Stomach (tissue), 9 donors: ENCODE results near the gene PLCH1. TPM values are rescaled to one million over a fixed set of nuclear protein-coding genes. Genes with fewer than 3 reads are reported as not detected.

Source experiments
- DNase-seq, 2 donors: peaks; one replicate each; pipeline versions ENCODE4 v3.0.0 to v3.0.0-alpha.2; 2013 to 2019
- H3K27ac ChIP-seq, 5 donors: fragments of 200-600 bp in 4 of 5; sonication (generic) in 4 of 5; one replicate each; pipeline ENCODE4 v1.5.1; 2013 to 2019; ENCODE audit warnings: mild to moderate bottlenecking in 1 of 5, moderate library complexity in 1 of 5
- H3K27me3 ChIP-seq, 3 donors: fragments of 200-600 bp; sonication (generic); one replicate each; pipeline ENCODE4 v1.5.1; 2017 to 2019; ENCODE audit warnings: mixed run types in 1 of 3
- H3K36me3 ChIP-seq, 4 donors: fragments of 200-600 bp; sonication (generic); 1 replicate in 3 of 4; 2 replicates in 1 of 4; pipeline ENCODE4 v1.5.1; 2016 to 2019
- H3K4me1 ChIP-seq, 4 donors: fragments of 200-600 bp; sonication (generic); one replicate each; pipeline ENCODE4 v1.5.1; 2016 to 2019
- H3K4me3 ChIP-seq, 4 donors: fragments of 200-600 bp; sonication (generic) in 3 of 4; one replicate each; pipeline ENCODE4 v1.5.1; 2016 to 2019; ENCODE audit warnings: mild to moderate bottlenecking in 1 of 4
- H3K9me3 ChIP-seq, 4 donors: fragments of 200-600 bp; sonication (generic); one replicate each; pipeline ENCODE4 v1.5.1; 2016 to 2019
- EP300 ChIP-seq: sonication (generic); formaldehyde crosslinking; IDR thresholded peaks from one replicate; pipeline ENCODE4 v1.6.1; 2017; ENCODE audit warnings: antibody characterized with exemption
- POLR2A ChIP-seq, 4 donors: fragments of 450-650 bp; IDR thresholded peaks; one replicate each; pipeline ENCODE4 v1.6.1; 2016; ENCODE audit warnings: antibody characterized with exemption in 4 of 4, control low read depth in 2 of 4, mild to moderate bottlenecking in 1 of 4, moderate library complexity in 1 of 4
- POLR2AphosphoS5 ChIP-seq, 3 donors: sonication (generic); formaldehyde crosslinking; IDR thresholded peaks; one replicate each; pipeline ENCODE4 v1.6.1; 2016; ENCODE audit warnings: antibody characterized with exemption in 3 of 3
- WGBS, 5 donors: extraction: QIAGEN DNeasy Blood & Tissue Kit in 3 of 5; methylation state at CpG; one replicate each; pipeline versions ENCODE4 v1.1.5 to v1.1.7; 2013 to 2018; 5-methylcytosine and 5-hydroxymethylcytosine counted together
- intact Hi-C: fragments of 100-400 bp; cut with DNase I; formaldehyde crosslinking; loops from one replicate; pipeline ENCODE4 v1.15.1; 2023; ENCODE audit warnings: low total_unique reads
- polyA plus RNA-seq, 3 donors: library from polyadenylated mRNA; stranded (reverse); fragments of 200-250 nt; gene quantifications; one replicate each; pipeline ENCODE4 v1.2.3, GENCODE V29; 2013
- total RNA-seq, 5 donors: library from RNA; depleted of rRNA; stranded (reverse); fragments of >200 nt; gene quantifications; one replicate each; pipeline versions ENCODE4 v1.1.0 to v1.2.3, GENCODE V29; 2014 to 2016
- TF ChIP-seq, protein P1 (sequence below), 7 experiments: fragments of 450-650 bp in 4 of 7; fragments of 200-600 bp in 3 of 7; sonication (generic) in 3 of 7; IDR thresholded peaks; one replicate each; pipeline ENCODE4 v1.5.1; 2016 to 2019; ENCODE audit warnings: antibody characterized with exemption in 7 of 7, control low read depth in 2 of 7, mild to moderate bottlenecking in 1 of 7
- donor health status: healthy with polysubstance abuse.
- donor health status: Bipolar disorder and iron deficiency.
- donor health status: healthy.

PLCH1 gene
- total and polyA plus RNA-seq, 8 donors, result 0.75 to 18.8 (median 3.3) TPM

DNA sequence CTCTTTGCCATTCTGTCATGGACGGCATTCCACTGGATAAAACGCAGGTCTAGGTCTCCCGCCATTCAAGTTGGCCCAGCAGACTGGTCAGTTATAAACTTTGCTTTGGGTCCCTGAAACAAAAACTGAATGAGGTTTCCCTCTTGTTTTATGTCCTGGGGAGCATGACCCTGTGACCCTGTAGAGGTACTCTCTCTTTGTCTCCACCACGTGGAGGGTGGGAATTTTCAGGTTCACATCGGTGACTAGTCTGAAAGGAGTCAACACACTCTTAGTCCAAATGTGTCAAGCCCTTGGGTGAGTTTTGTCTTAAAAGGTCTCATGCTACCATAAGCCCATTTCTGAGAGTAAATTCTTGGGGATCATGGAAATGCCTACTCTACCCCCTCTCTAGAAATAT lies 139.9 kb downstream of the PLCH1 start:
- TF ChIP-seq POLR2AphosphoS5 (IDR thresholded peaks at IDR 0.05) (no peak), POLR2A (IDR thresholded peaks at IDR 0.05) (no peak), EP300 (no peak)
- TF ChIP-seq, protein P1, sequence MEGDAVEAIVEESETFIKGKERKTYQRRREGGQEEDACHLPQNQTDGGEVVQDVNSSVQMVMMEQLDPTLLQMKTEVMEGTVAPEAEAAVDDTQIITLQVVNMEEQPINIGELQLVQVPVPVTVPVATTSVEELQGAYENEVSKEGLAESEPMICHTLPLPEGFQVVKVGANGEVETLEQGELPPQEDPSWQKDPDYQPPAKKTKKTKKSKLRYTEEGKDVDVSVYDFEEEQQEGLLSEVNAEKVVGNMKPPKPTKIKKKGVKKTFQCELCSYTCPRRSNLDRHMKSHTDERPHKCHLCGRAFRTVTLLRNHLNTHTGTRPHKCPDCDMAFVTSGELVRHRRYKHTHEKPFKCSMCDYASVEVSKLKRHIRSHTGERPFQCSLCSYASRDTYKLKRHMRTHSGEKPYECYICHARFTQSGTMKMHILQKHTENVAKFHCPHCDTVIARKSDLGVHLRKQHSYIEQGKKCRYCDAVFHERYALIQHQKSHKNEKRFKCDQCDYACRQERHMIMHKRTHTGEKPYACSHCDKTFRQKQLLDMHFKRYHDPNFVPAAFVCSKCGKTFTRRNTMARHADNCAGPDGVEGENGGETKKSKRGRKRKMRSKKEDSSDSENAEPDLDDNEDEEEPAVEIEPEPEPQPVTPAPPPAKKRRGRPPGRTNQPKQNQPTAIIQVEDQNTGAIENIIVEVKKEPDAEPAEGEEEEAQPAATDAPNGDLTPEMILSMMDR (IDR thresholded peaks at IDR 0.05), result no peak

DNA sequence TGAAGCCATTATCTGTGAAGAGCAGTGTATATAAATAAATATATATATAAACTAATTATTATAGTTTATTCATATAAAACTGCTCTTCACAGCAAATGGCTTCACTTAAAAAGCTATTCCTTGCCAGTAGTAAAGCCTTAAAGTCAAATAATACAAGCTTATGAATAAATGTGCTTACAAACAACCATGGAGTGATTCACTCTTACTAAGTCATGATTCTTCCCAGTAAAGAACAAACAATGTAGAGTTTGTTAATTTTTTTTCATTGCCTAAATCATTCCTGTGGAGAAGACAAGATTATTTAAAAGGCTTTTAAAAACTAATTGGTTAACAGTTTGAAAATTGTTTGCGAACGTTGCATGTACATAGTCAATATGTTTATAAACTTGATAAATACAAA lies 140.7 kb downstream of the PLCH1 start:
- H3K4me3 ChIP-seq, result no peak overlapping the region
- no peak for TF ChIP-seq POLR2A (IDR thresholded peaks at IDR 0.05)
- no peak for TF ChIP-seq POLR2AphosphoS5 (IDR thresholded peaks at IDR 0.05)
- no peak for TF ChIP-seq EP300
- TF ChIP-seq, protein P1 (IDR thresholded peaks at IDR 0.05), result no peak
- H3K36me3 ChIP-seq, result no peaks in the 10 kb centered on the region
- intact Hi-C loops, result no loop called here
- H3K9me3 ChIP-seq, result peaks cover 0 to 3% (median 0%) of the 10 kb centered on the region in 4 donors
- peaks cover 0 to 7% (median 0%) of the 10 kb centered on the region in 4 donors for H3K4me1 ChIP-seq
- H3K27me3 ChIP-seq, result no peaks in the 10 kb centered on the region
- no peak overlapping the region for H3K27ac ChIP-seq
- 77 to 88% (median 84%) methylated on average over 2 of the region's 2 CpGs for WGBS, 5 donors
- no peak for DNase-seq

More for the DNA sequence above, 139.9 kb downstream of the PLCH1 start:
- 74 to 87% (median 81%) methylated on average over 5 of the region's 5 CpGs for WGBS, 5 donors
- DNase-seq, result no peak
- Histone ChIP-seq H3K9me3 (peaks cover 0 to 6% (median 1%) of the 10 kb centered on the region in 4 donors), H3K27me3 (no peaks in the 10 kb centered on the region), H3K4me3 (no peak overlapping the region), H3K36me3 (no peaks in the 10 kb centered on the region), H3K27ac (no peak overlapping the region), H3K4me1 (peaks cover 0 to 7% (median 0%) of the 10 kb centered on the region in 4 donors)
- intact Hi-C loops, result no loop called here

DNA sequence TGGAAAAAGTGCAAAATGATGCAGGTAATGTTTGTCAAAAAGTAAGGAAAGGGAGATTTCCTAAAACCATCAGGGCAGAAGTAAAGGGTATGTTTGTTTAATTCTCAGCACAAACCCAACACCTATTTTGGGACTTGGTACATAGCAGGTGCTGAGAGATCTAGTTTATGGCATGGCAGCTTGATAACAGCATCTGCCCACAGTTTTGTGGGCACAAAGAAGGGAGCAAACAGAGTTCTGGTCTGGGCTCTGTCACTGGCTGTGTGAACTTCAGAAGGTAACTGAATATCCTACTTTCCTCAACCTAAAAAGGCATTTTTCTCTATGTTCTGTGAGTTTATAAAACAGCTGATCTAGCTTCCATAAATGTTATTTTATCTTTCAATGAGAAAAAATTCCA lies 141.6 kb downstream of the PLCH1 start:
- Histone ChIP-seq H3K4me1 (peaks cover 0 to 7% (median 0%) of the 10 kb centered on the region in 4 donors), H3K36me3 (no peaks in the 10 kb centered on the region), H3K27ac (no peak overlapping the region), H3K9me3 (no peaks in the 10 kb centered on the region), H3K4me3 (no peak overlapping the region), H3K27me3 (no peaks in the 10 kb centered on the region)
- TF ChIP-seq EP300, result no peak
- no peak for TF ChIP-seq POLR2AphosphoS5 (IDR thresholded peaks at IDR 0.05)
- TF ChIP-seq, protein P1 (IDR thresholded peaks at IDR 0.05), result no peak
- TF ChIP-seq POLR2A (IDR thresholded peaks at IDR 0.05), result no peak
- intact Hi-C loops, result no loop called here
- DNase-seq, result no peak

DNA sequence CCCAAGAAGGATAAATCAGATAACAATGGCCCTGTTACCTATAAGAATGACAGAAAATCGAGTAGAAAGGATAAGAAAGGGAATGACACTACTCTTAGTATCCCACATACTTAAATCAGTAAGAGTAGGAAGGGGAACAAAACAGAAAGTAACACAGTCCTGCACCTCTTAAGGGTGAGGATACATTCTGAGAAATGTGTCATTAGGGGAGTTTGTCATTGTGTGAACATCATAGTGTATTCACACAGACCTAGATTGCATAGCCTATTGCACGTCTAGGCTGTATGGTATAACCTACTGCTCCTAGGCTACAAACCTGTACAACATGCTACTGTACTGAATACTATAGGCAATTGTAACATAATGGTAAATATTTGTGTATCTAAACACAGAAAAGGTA lies 142.6 kb downstream of the PLCH1 start:
- intact Hi-C loops, result no loop called here
- 32 to 65% (median 48%) methylated on average over 2 of the region's 2 CpGs for WGBS, 5 donors
- H3K4me3 ChIP-seq, result no peak overlapping the region
- H3K36me3 ChIP-seq, result no peaks in the 10 kb centered on the region
- H3K9me3 ChIP-seq, result no peaks in the 10 kb centered on the region
- no peak for DNase-seq
- H3K4me1 ChIP-seq, result peaks cover 0 to 7% (median 0%) of the 10 kb centered on the region in 4 donors
- no peak for TF ChIP-seq POLR2AphosphoS5 (IDR thresholded peaks at IDR 0.05)
- TF ChIP-seq POLR2A (IDR thresholded peaks at IDR 0.05), result no peak
- no peak overlapping the region for H3K27ac ChIP-seq
- H3K27me3 ChIP-seq, result no peaks in the 10 kb centered on the region

DNA sequence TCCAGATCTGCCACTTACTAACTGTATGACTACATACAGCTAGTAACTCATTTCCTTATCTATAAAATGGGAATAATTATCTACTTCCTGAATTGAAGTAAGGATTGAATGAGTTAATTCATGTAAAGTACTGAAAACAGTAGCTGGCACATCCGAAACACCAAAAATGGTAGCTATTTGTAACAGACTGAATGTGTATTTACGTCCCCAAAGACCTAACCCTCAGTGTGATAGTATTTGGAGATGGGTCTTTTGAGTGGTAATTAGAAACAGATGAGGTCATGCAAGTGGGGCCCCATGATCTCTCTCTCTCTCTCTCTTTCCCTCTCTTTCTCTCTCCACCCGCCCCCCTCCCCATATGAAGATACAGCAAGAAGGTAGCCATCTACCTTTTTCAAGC lies 146.2 kb downstream of the PLCH1 start:
- no peak for TF ChIP-seq POLR2A (IDR thresholded peaks at IDR 0.05)
- TF ChIP-seq POLR2AphosphoS5 (IDR thresholded peaks at IDR 0.05), result no peak
- TF ChIP-seq, protein P1 (IDR thresholded peaks at IDR 0.05), result no peak
- no peak for TF ChIP-seq EP300
- intact Hi-C loops, result no loop called here
- Histone ChIP-seq H3K9me3 (no peaks in the 10 kb centered on the region), H3K36me3 (peaks cover 0 to 3% (median 0%) of the 10 kb centered on the region in 4 donors), H3K27me3 (no peaks in the 10 kb centered on the region), H3K4me1 (no peaks in the 10 kb centered on the region), H3K4me3 (no peak overlapping the region), H3K27ac (no peak overlapping the region)
- DNase-seq, result no peak
- 82 to 88% (median 86%) methylated on average over 3 of the region's 3 CpGs for WGBS, 5 donors
